Astrocyte (in vitro differentiated cells and primary cell): ENCODE data around the gene ZSCAN26. TPM values are rescaled to one million over a fixed set of nuclear protein-coding genes. Genes with fewer than 3 reads are reported as not detected.

ENCODE experiments used
- DNase-seq: peaks from one replicate; pipeline ENCODE4 v3.0.0-alpha.2; 2010; ENCODE audit warnings: low read depth
- FAIRE-seq: peaks from 2 replicates; lab custom pipeline; 2011; peaks lifted over from hg19 to GRCh38; lab: Jason Lieb, UNC
- H2AFZ ChIP-seq: 2 replicates; pipeline ENCODE4 v1.6.0; 2012; ENCODE audit warnings: low read depth, low read length, inconsistent platforms
- H3K27ac ChIP-seq: 2 replicates; pipeline ENCODE4 v1.5.1; 2011; ENCODE audit warnings: low read depth, low read length, inconsistent platforms
- H3K27me3 ChIP-seq: 2 replicates; pipeline ENCODE4 v1.6.0; 2011; ENCODE audit warnings: low read length, inconsistent platforms; ENCODE audit not compliant: insufficient read depth
- H3K36me3 ChIP-seq: 2 replicates; pipeline ENCODE4 v1.5.1; 2011; ENCODE audit warnings: low read length, inconsistent platforms; ENCODE audit not compliant: insufficient read depth
- H3K4me1 ChIP-seq: 2 replicates; pipeline ENCODE4 v1.5.1; 2011; ENCODE audit warnings: low read length, inconsistent platforms; ENCODE audit not compliant: insufficient read depth
- H3K4me2 ChIP-seq: 2 replicates; pipeline ENCODE4 v1.6.0; 2012; ENCODE audit warnings: low read length, inconsistent platforms
- H3K4me3 ChIP-seq: 2 replicates; pipeline ENCODE4 v1.5.1; 2011; ENCODE audit warnings: low read depth, mild to moderate bottlenecking, low read length, inconsistent platforms; ENCODE audit not compliant: insufficient read depth
- H3K79me2 ChIP-seq: 2 replicates; pipeline ENCODE4 v1.6.0; 2012; ENCODE audit warnings: mild to moderate bottlenecking, low read length, inconsistent platforms; ENCODE audit not compliant: insufficient read depth
- H3K9ac ChIP-seq: 2 replicates; pipeline ENCODE4 v1.6.0; 2012; ENCODE audit warnings: mild to moderate bottlenecking, low read length, inconsistent platforms
- H3K9me3 ChIP-seq: 2 replicates; pipeline ENCODE4 v1.5.1; 2012; ENCODE audit warnings: low read depth, mild to moderate bottlenecking, low read length, inconsistent platforms; ENCODE audit not compliant: insufficient read depth
- H4K20me1 ChIP-seq: 2 replicates; pipeline ENCODE4 v1.6.0; 2012; ENCODE audit warnings: low read length, inconsistent platforms; ENCODE audit not compliant: insufficient read depth
- H3K27ac Mint-ChIP-seq: one replicate; pipeline ENCODE4 v1.8.0; 2021; ENCODE audit warnings: mild to moderate bottlenecking, mixed read lengths; ENCODE audit not compliant: unreplicated experiment
- H3K27me3 Mint-ChIP-seq: one replicate; pipeline ENCODE4 v1.8.0; 2021; ENCODE audit warnings: low read depth, mixed read lengths; ENCODE audit not compliant: unreplicated experiment
- H3K36me3 Mint-ChIP-seq: one replicate; pipeline ENCODE4 v1.8.0; 2021; ENCODE audit warnings: low read depth, mixed read lengths; ENCODE audit not compliant: unreplicated experiment
- H3K4me1 Mint-ChIP-seq: one replicate; pipeline ENCODE4 v1.8.0; 2021; ENCODE audit warnings: low read depth, mixed read lengths; ENCODE audit not compliant: unreplicated experiment
- H3K4me3 Mint-ChIP-seq: one replicate; pipeline ENCODE4 v1.8.0; 2021; ENCODE audit warnings: mild to moderate bottlenecking, moderate library complexity, mixed read lengths; ENCODE audit not compliant: unreplicated experiment
- H3K9me3 Mint-ChIP-seq: one replicate; pipeline ENCODE4 v1.8.0; 2021; ENCODE audit warnings: mild to moderate bottlenecking, mixed read lengths; ENCODE audit not compliant: unreplicated experiment
- CTCF ChIP-seq: IDR thresholded peaks from 2 replicates; pipeline ENCODE4 v1.5.1; 2011; ENCODE audit warnings: low read depth, mild to moderate bottlenecking, inconsistent platforms, low read length, moderate library complexity; ENCODE audit not compliant: insufficient read depth
- EZH2 ChIP-seq: IDR thresholded peaks from 2 replicates; pipeline ENCODE4 v1.6.1; 2012; ENCODE audit warnings: mild to moderate bottlenecking, low read length, inconsistent platforms; ENCODE audit not compliant: insufficient read depth
- total RNA-seq: library from RNA; stranded (reverse); gene quantifications from 2 replicates; pipeline ENCODE4 v1.2.1, GENCODE V29; 2021

Gene ZSCAN26
- total RNA-seq, 1 donor from 2014 or later = 12.0 TPM

- Mint-ChIP-seq H3K36me3 (peaks cover 2% of the 10 kb centered on the region), H3K9me3 (no peaks in the 10 kb centered on the region), H3K27me3 (peaks cover 24% of the 10 kb centered on the region), H3K4me1 (no peaks in the 10 kb centered on the region), H3K27ac (peak overlapping the region; percentile 34), H3K4me3 (peak overlapping the region; percentile 82)
- Histone ChIP-seq H3K4me3 (peak overlapping the region; percentile 58), H3K27me3 (peaks cover 13% of the 10 kb centered on the region), H3K9me3 (no peaks in the 10 kb centered on the region), H3K79me2 (no peaks in the 10 kb centered on the region), H3K36me3 (no peaks in the 10 kb centered on the region), H3K4me2 (peak overlapping the region; percentile 86), H3K27ac (no peak overlapping the region), H3K9ac (peak overlapping the region; percentile 65), H3K4me1 (no peaks in the 10 kb centered on the region), H2AFZ (peak overlapping the region; percentile 82), H4K20me1 (no peaks in the 10 kb centered on the region)
- DNase-seq (peak; percentile 47), FAIRE-seq (no peak)
- no peak for TF ChIP-seq EZH2
- TF ChIP-seq CTCF = no peak
These were observed 48.4 kb upstream of the ZSCAN26 start for GRCh38 chr6:28218312-28219248.

GRCh38 chr6:28220257-28221133 is 46.4 kb upstream of the ZSCAN26 start:
- H3K36me3 Mint-ChIP-seq = peaks cover 2% of the 10 kb centered on the region
- DNase-seq (peak; percentile 30), FAIRE-seq (no peak)
- no peak overlapping the region for H2AFZ ChIP-seq
- peaks cover 4% of the 10 kb centered on the region for H3K4me1 ChIP-seq
- H3K27me3 ChIP-seq = peaks cover 6% of the 10 kb centered on the region
- H4K20me1 ChIP-seq = no peaks in the 10 kb centered on the region
- no peaks in the 10 kb centered on the region for H3K9me3 ChIP-seq
- TF ChIP-seq EZH2 = no peak
- TF ChIP-seq CTCF = no peak
- H3K27ac Mint-ChIP-seq = no peak overlapping the region
- peaks cover 18% of the 10 kb centered on the region for H3K27me3 Mint-ChIP-seq
- peaks cover 6% of the 10 kb centered on the region for H3K79me2 ChIP-seq
- H3K4me3 Mint-ChIP-seq = no peak overlapping the region
- no peaks in the 10 kb centered on the region for H3K4me1 Mint-ChIP-seq
- no peaks in the 10 kb centered on the region for H3K36me3 ChIP-seq
- H3K27ac ChIP-seq = no peak overlapping the region
- no peaks in the 10 kb centered on the region for H3K9me3 Mint-ChIP-seq
- no peak overlapping the region for H3K4me3 ChIP-seq
- peak overlapping the region; percentile 45 for H3K4me2 ChIP-seq
- H3K9ac ChIP-seq = no peak overlapping the region
